CD4-positive, alpha-beta T cell treated with Interleukin-10 for 1 hour (primary cell): ENCODE data around the gene LHPP.

ENCODE experiments used
- DNase-seq: peaks from one replicate; pipeline ENCODE4 v3.0.0-alpha.2; 2020

The LHPP gene

GRCh38 chr10:124559372-124560132 lies 97.9 kb downstream of the LHPP start:
- DNase-seq, result no peak

- no peak for DNase-seq
These were observed 98.9 kb downstream of the LHPP start for GRCh38 chr10:124560377-124561105.

- DNase-seq, result no peak
These were observed 99.6 kb downstream of the LHPP start for GRCh38 chr10:124561206-124561605.

- DNase-seq, result no peak
These were observed 100.9 kb downstream of the LHPP start for GRCh38 chr10:124562425-124563060.

GRCh38 chr10:124563320-124564040 lies 101.9 kb downstream of the LHPP start:
- no peak for DNase-seq

GRCh38 chr10:124564881-124565280 lies 103.3 kb downstream of the LHPP start:
- no peak for DNase-seq

GRCh38 chr10:124565565-124566221 lies 104.1 kb downstream of the LHPP start:
- no peak for DNase-seq

GRCh38 chr10:124566222-124566888 lies 104.7 kb downstream of the LHPP start:
- DNase-seq, result no peak

GRCh38 chr10:124566981-124567835 lies 105.6 kb downstream of the LHPP start:
- DNase-seq, result no peak

GRCh38 chr10:124568339-124568738 lies 106.7 kb downstream of the LHPP start:
- no peak for DNase-seq

GRCh38 chr10:124568848-124569622 lies 107.4 kb downstream of the LHPP start:
- no peak for DNase-seq

- DNase-seq, result no peak
These were observed 108.2 kb downstream of the LHPP start for GRCh38 chr10:124569623-124570470.

- no peak for DNase-seq
These were observed 109.0 kb downstream of the LHPP start for GRCh38 chr10:124570646-124571045.

- DNase-seq, result no peak
These were observed 111.1 kb downstream of the LHPP start for GRCh38 chr10:124572751-124573150.

GRCh38 chr10:124573726-124574455 lies 112.3 kb downstream of the LHPP start:
- DNase-seq, result no peak

GRCh38 chr10:124574456-124575070 lies 112.9 kb downstream of the LHPP start:
- no peak for DNase-seq

GRCh38 chr10:124575107-124576035 lies 113.7 kb downstream of the LHPP start:
- no peak for DNase-seq
